ENCODE results near the gene DNAJB13.
"Not testable (repeated sequence)": the region's sequence is repeated elsewhere in the genome, so short reads cannot be mapped to it uniquely, and the experiment has no call there.

DNAJB13 gene

DNA sequence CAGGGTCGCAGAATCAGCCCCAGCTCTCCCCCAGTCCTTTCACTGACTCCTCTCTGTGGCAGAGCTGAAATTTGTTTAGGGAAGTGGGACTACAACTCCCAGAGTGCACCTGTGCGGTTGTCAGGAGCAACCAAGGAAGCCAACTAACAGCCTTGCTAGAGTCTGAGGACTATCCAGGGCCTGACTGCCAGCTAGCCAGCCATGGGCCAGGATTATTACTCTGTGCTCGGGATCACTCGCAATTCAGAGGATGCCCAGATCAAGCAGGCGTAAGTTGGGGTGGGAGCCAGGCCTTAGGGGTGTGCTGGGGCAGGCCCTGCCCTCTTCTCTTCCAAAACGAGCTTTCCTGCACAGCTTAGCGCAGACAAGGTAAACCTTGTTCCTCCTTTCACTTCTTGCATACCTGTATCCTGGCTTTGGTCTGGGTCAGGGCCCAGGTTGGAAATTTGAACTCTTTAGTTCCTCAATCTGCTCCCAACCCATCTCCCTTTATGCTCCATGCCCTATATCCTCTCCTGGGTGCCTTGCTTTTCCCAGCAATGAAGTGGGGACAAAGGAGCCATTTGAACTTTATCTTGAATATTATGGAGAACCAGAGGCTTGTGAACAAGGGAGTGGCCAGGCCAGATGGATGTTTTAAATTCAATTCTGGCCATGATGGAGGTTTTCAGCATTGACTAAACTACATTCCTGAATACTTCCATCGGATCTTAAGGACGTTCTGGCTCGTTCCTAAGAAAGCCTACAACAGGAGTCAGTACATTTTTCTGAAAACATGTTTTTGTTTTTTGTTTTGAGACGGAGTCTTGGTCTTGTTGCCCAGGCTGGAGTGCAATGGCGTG is at the start of gene DNAJB13:
TSS of gene DNAJB13 (plus strand) at position 158 of the 842 bp plus-strand sequence. CDS start at position 202, 44 bp downstream.
- DNase-seq = no peak

GRCh38 chr11:73902303-73902702 is 48.5 kb upstream of the DNAJB13 start:
- DNase-seq = no peak

DNA sequence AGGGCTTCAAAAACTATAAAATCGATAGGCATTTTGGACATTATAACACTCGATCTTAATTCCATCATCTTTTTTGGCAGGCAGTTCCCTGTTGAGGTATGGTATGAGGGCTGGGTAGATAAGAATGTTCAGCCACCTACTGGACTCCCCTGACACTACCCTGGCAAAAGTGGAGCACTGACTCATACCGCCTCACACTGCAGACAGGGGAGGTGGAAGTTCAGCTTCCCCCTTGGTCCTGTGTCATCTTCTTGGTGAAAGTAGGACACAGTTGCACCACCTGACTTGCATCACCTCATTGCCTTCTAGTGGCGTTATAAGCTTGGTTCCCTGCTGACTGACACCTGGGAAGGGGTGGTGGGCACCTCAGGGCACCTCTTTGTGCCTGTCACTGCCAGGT is 43.6 kb upstream of the DNAJB13 start:
- DNase-seq = no peak

GRCh38 chr11:73912026-73912425 is 38.8 kb upstream of the DNAJB13 start:
- DNase-seq = no peak

DNA sequence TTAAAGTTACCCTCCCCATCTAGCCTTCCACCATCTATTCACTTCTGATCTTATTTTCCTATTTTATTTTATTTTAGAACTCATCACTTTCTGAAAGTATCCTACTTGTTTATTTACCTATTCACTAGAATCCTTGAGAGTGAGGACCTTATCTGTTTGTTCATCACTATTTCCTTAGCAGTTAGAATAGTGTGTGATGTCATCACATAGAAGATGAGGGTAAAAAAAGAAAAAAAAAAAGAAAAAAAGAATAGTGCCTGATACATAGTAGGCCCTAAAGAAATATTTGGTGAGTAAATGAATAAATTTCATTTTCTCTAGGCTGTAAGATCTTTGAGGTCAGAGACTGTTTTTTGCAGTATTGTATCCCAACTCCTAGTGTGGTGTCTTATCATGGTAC is 37.4 kb upstream of the DNAJB13 start:
- DNase-seq = no peak

DNA sequence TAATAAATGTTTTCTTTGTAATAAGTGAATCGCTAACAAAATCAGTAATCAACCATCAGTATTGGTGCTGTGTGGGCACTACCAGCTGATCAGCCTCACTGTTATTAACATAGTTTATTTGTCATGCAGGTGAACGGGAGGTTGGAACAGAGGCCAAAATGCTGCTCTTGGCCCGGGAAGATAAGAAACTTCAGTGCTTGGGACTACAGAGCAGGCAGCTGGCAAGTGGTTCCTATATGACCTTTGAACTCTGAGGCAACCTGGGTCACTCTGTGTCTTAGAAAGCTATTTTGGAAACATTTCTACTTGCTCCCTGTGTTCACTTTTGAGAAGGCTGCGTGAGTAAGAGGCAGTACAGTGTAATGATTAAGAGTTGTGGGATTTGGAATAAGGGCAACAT is 36.5 kb upstream of the DNAJB13 start:
- no peak for DNase-seq

- DNase-seq = no peak
Observed at GRCh38 chr11:73916435-73916834, 34.4 kb upstream of the DNAJB13 start.

DNA sequence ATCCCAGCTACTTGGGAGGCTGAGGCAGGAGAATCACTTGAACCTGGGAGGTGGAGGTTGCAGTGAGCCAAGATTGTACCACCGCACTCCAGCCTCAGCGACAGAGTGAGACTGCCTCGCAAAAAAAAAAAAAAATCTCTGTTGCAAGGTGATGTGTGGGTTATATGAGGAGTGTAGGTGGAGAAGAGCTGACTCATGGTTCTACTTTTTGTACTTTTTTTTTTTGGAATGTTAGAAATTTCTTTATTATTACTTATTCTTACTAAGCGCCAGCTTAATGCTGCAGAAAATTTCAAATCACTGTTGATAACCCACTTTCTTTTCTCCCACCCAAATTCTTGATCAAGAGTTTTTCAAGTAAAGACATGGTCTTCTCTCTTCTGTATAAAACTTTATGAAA is 29.6 kb upstream of the DNAJB13 start:
- DNase-seq = no peak

DNA sequence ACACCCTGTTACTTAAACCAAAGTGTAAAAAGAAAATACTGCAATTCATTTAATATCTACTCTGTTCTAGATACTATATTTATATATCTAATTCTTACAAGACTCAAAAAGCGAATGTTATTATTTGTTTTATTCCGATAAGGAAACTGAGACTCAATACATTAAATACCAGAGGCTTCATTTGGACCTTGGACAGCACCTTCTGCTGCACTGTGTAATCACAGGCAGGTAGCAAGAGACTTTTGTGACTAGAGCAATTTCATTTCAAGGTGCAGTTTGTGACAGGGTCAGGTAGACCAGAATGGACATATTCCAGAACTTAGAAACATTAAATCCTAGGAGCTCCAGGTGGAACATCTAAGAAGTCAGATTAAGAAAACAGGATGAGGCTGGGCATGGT is 21.4 kb upstream of the DNAJB13 start:
- DNase-seq = no peak

- peak; percentile 55 for DNase-seq
Observed at GRCh38 chr11:73931039-73931645, 19.7 kb upstream of the DNAJB13 start.

DNA sequence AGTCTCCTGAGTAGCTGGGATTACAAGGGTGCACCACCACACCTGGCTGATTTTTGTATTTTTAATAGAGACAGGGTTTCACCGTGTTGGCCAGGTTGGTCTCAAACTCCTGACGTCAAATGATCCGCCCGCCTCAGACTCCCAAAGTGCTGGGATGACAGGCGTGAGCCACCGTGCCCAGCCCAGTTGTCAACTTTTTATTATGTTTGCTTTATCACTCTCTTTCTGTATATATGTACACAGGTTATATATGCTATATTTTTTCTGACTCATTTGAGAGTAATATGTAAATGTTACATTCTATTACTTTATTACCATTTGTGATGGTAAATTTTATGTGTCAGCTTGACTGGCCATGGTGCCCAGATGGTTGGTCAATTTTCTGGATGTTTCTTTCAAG is 18.9 kb upstream of the DNAJB13 start:
- DNase-seq = no peak

DNA sequence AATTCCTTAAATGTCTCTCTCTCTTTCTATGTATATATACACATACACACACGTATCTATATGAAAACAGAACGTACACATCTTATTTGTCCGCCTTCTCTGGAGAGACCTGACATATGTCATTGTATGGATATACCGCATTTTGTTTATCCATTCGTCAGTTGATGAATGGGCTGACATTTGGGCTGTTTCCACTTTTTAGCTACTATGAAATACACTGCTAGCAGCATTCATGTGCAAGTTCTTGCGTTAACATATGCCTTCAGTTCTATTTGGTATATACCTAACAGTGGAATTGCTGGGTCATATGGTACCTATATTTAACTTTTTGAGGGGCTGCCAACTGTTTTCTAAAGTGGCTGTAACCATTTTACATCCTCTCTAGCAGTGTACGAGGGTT is 18.0 kb upstream of the DNAJB13 start:
- DNase-seq = no peak

- DNase-seq = not testable (repeated sequence)
Observed at GRCh38 chr11:73936047-73936446, 14.8 kb upstream of the DNAJB13 start.

DNA sequence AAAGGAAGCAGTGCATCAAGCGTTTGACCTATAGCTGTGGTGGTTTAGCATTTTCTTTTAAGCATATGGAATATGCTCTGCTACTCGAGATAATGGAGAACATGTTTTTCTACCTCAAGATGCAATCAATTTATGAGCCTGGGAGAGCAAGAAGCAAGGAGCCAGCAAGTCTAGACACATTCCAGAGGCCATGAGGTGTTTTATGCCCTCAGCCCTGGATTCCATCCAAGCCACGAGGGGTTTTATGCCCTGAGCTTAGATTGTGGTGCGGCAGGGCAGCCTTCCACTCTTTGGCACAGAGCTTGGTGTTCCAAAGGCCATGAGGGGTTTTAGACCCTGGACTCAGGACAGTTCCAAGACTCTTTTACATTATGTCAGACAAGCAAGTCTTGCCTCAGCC is 11.7 kb upstream of the DNAJB13 start:
- DNase-seq = no peak

GRCh38 chr11:73940801-73941570 is 9.8 kb upstream of the DNAJB13 start:
- no peak for DNase-seq

DNA sequence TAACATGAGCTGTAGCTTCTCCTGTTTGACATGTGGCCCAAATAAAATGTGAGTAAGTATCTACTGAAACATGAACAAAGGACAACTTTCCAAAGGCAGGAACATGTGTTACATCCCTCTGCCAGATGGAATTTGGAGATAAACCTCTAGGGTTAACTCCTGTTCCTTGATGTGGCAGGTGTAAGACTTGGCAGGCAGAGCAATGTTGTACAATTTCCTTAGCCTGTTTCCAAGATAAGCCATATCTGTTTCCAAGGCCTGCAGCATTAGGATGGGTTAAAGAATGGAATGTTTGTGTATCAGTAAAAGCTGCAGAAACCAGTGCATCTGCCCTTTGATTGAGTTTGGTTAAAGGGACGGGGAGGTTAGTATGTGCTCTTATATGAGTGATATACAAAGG is 8.8 kb upstream of the DNAJB13 start:
- no peak for DNase-seq

DNA sequence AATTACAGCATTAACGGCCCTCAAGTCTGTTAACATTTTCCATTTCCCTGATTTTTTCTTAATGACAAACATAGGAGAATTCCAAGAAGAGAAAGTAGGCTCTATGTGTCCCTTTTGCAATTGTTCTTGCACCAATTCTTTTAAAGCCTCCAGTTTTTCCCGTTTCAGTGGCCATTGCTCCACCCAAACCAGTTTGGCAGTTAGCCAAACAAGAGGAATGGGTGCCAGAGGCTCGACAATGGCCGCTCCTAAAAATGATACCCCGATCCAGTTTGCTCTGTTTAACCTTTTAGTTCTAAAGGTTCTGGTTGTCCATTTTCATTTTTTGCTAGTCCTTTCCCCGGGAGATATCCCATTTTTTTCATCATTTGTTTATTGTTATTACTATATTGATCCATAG is 6.7 kb upstream of the DNAJB13 start:
- no peak for DNase-seq

DNA sequence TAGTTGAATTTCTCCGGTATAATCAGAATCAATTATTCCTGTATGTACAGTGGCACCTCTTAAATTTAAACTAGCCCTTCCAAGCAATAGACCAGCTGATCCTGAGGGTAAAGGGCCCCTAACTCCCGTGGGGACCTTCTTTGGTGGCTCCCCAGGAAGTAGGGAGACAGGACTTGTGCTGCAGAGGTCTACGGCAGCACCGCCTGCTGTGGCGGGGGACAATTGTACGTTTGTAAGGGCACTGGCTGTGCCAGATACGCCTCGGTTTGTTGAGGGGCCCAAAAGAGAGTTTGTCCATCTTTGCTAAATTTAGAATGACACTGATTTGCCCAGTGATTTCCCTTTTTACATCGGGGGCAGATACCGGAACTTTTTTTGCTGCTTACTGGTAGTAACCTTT is 5.9 kb upstream of the DNAJB13 start:
- no peak for DNase-seq

GRCh38 chr11:73945396-73945795 is 5.4 kb upstream of the DNAJB13 start:
- DNase-seq = no peak

DNA sequence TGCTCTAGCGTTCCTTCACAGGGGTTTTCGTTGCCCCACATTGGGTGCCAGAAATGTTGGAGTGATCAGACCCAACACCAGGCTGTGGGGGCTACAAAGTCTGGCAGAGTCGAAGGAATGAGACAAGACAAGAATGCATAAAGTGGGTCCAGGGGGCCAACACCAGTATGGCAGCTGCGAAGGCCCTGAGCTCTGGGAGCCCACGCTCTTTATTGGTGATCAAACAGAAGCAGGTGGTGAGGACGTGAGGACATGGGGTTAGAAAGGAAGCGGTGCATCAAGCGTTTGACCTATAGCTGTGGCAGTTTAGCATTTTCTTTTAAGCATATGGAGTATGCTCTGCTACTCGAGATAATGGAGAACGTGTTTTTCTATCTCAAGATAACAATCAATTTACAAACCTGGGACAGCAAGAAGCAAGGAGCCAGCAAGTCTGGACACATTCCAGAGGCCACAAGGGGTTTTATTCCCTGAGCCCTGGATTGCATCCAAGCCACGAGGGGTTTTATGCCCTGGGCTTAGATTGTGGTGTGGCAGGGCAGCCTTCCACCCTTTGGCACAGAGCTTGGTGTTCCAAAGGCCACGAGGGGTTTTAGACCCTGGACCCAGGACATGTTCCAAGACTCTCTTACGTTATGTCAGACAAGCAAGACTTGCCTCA is 3.9 kb upstream of the DNAJB13 start:
- DNase-seq = no peak

GRCh38 chr11:73949246-73949645 is 1.6 kb upstream of the DNAJB13 start:
- no peak for DNase-seq

DNA sequence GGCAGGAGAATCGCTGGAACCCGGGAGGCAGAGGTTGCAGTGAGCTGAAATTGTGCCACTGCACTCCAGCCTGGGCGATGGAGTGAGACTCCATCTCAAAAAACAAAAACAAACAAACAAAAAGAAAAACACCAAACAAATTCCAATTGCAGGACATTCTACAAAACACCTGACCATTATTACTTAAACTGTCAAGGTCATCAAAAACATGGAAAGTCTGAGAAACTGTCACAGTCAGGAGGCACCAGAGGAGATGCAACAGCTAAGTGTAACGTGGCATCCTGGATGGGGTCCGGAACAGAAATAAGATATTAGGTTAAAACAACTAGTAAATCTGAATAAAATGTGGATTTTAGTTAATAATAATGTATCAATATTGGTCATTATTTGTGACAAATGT is 914 bp upstream of the DNAJB13 start:
- no peak for DNase-seq

DNA sequence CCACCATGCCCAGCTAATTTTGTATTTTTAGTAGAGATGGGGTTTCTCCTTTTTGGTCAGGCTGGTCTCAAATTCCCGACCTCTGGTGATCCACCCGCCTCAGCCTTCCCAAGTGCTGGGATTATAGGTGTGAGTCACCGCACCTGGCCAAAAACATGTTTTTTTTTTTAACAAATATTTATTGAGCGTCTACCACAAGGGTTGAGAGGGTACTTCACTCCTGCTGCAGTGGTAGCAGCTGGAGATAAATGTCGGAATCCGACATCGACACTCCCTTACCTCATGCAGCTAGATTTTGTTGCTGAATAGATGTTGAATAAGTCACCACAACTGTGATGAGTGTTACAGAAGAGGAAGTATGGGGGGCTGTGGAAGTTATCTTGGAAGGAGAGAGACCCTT is 971 bp downstream of the DNAJB13 start:
- DNase-seq = no peak

Data from NCI-H446 treated with DMSO at 0.1 percent for 48 hours (cell line).